T-cell (primary cell): ENCODE results near the gene PTPRR. TPM values are rescaled to one million over a fixed set of nuclear protein-coding genes. Genes with fewer than 3 reads are reported as not detected.

Experiments
- ATAC-seq, 4 experiments: fragments of 200-7000 bp in 3 of 4; fragments of 150-1000 bp in 1 of 4; cut with Tn5 transposase; replicated peaks in 1 of 4; 1 replicate in 3 of 4; 2 replicates in 1 of 4; pipeline ENCODE4 v1.10.0; 2021; ENCODE audit warnings: moderate library complexity in 3 of 4, mild to moderate bottlenecking in 2 of 4, moderate number of reproducible peaks in 1 of 4
- CTCF ChIA-PET, 2 donors: fragments of 300-600 bp; sonication (Branson Sonifier 250); formaldehyde crosslinking; loops; one replicate each; lab custom pipeline; 2022; ENCODE audit warnings: antibody characterized with exemption in 2 of 2; lab: Charles Lee
- POLR2A ChIA-PET, 2 donors: fragments of 300-600 bp; sonication (Branson Sonifier 250); formaldehyde crosslinking; loops; one replicate each; lab custom pipeline; 2022; ENCODE audit warnings: antibody characterized with exemption in 2 of 2; lab: Charles Lee
- DNase-seq, 35 experiments: peaks; one replicate each; pipeline versions ENCODE4 v3.0.0 to v3.0.0-alpha.2; 2013 to 2023
- H3K27ac ChIP-seq: one replicate; pipeline ENCODE4 v1.5.1; 2013; ENCODE audit warnings: low read length
- H3K27me3 ChIP-seq, 2 experiments: replicated peaks in 1 of 2; 1 replicate in 1 of 2; 2 replicates in 1 of 2; pipeline versions ENCODE4 v1.6.1 to v1.7.0; 2013; ENCODE audit warnings: low read length in 1 of 2, mixed read lengths in 1 of 2; ENCODE audit not compliant: control insufficient read depth in 2 of 2, insufficient read depth in 2 of 2; ENCODE audit errors: extremely low read depth in 1 of 2
- H3K36me3 ChIP-seq, 2 donors: 1 replicate in 1 of 2; 2 replicates in 1 of 2; pipeline versions ENCODE4 v1.6.1 to v1.7.0; 2013; ENCODE audit warnings: low read length in 1 of 2; ENCODE audit not compliant: control insufficient read depth in 2 of 2, insufficient read depth in 1 of 2; ENCODE audit errors: extremely low read depth in 1 of 2
- H3K4me1 ChIP-seq, 2 experiments: 1 replicate in 1 of 2; 2 replicates in 1 of 2; pipeline versions ENCODE4 v1.6.1 to v1.7.0; 2013; ENCODE audit warnings: low read length in 2 of 2, mixed read lengths in 1 of 2; ENCODE audit not compliant: insufficient read depth in 2 of 2, control insufficient read depth in 1 of 2; ENCODE audit errors: extremely low read depth in 1 of 2
- H3K4me3 ChIP-seq, 2 donors: 1 replicate in 1 of 2; 2 replicates in 1 of 2; pipeline versions ENCODE4 v1.5.1 to v1.7.0; 2013; ENCODE audit warnings: mild to moderate bottlenecking in 2 of 2, low read length in 1 of 2, moderate library complexity in 1 of 2; ENCODE audit not compliant: control insufficient read depth in 1 of 2; ENCODE audit errors: extremely low read depth in 1 of 2
- H3K9me3 ChIP-seq: 2 replicates; pipeline ENCODE4 v1.7.0; 2013
- H3K27ac Mint-ChIP-seq, 2 donors: one replicate each; pipeline ENCODE4 v1.8.0; 2020 to 2021; ENCODE audit warnings: mild to moderate bottlenecking in 2 of 2, mixed read lengths in 2 of 2
- H3K27me3 Mint-ChIP-seq, 2 donors: one replicate each; pipeline ENCODE4 v1.8.0; 2021 to 2022; ENCODE audit warnings: mixed read lengths in 2 of 2
- H3K36me3 Mint-ChIP-seq: one replicate; pipeline ENCODE4 v1.8.0; 2021; ENCODE audit warnings: mixed read lengths
- H3K4me1 Mint-ChIP-seq, 3 donors: one replicate each; pipeline ENCODE4 v1.8.0; 2020 to 2022; ENCODE audit warnings: mixed read lengths in 3 of 3, mild to moderate bottlenecking in 1 of 3
- H3K4me3 Mint-ChIP-seq, 3 donors: one replicate each; pipeline ENCODE4 v1.8.0; 2020 to 2022; ENCODE audit warnings: mild to moderate bottlenecking in 3 of 3, mixed read lengths in 3 of 3, moderate library complexity in 3 of 3
- H3K9me3 Mint-ChIP-seq, 3 donors: one replicate each; pipeline ENCODE4 v1.8.0; 2020 to 2022; ENCODE audit warnings: mixed read lengths in 3 of 3
- WGBS: methylation state at CpG from one replicate; pipeline ENCODE4 v1.1.5; 2013; ENCODE audit warnings: missing lambda C conversion rate; ENCODE audit not compliant: insufficient coverage; 5-methylcytosine and 5-hydroxymethylcytosine counted together
- total RNA-seq, 35 experiments: library from RNA in 6 of 35; stranded (reverse) in 6 of 35; fragments of 120-200 nt in 1 of 35; gene quantifications; one replicate each; pipeline versions ENCODE4 v1.2.1 to v1.2.4 and lab custom pipeline; 2013 to 2026

PTPRR gene
- total RNA-seq, 5 donors from 2014 or later (not counting 1 experiment from before 2014, with no cell fraction given): not detected

GRCh38 chr12:70719071-70719470 is 201.5 kb downstream of the PTPRR start:
- Histone ChIP-seq H3K4me1 (peaks cover 0 to 10% of the 10 kb centered on the region in 2 experiments), H3K9me3 (no peaks in the 10 kb centered on the region), H3K36me3 (no peaks in the 10 kb centered on the region), H3K4me3 (no peak overlapping the region), H3K27me3 (peaks cover 0 to 8% of the 10 kb centered on the region in 2 experiments), H3K27ac (no peak overlapping the region)
- H3K36me3 Mint-ChIP-seq: no peaks in the 10 kb centered on the region
- H3K4me3 Mint-ChIP-seq: no peak overlapping the region
- H3K27ac Mint-ChIP-seq: no peak overlapping the region
- peaks cover 14% of the 10 kb centered on the region in 2 donors for H3K27me3 Mint-ChIP-seq
- WGBS: 82% methylated on average over 12 of the region's 12 CpGs
- DNase-seq (no peak), ATAC-seq (no peak)
- H3K9me3 Mint-ChIP-seq: no peaks in the 10 kb centered on the region
- ChIA-PET CTCF (interaction anchor here in 1 of 2 donors (0.7 kb wide), 1 partner anchor 1028 kb away, joined by 3 read pairs; no protein-coding TSS in a partner anchor), POLR2A (no interaction called here)
- H3K4me1 Mint-ChIP-seq: peaks cover 9 to 20% (median 12%) of the 10 kb centered on the region in 3 donors

- ChIA-PET CTCF (no interaction called here), POLR2A (no interaction called here)
- Histone ChIP-seq H3K4me1 (no peaks in the 10 kb centered on the region), H3K27me3 (no peaks in the 10 kb centered on the region), H3K36me3 (no peaks in the 10 kb centered on the region), H3K9me3 (no peaks in the 10 kb centered on the region), H3K27ac (no peak overlapping the region), H3K4me3 (no peak overlapping the region)
- no CpG with 5 or more reads among the region's 3 CpGs for WGBS
- Mint-ChIP-seq H3K27me3 (peaks cover 4 to 5% of the 10 kb centered on the region in 2 donors), H3K9me3 (no peaks in the 10 kb centered on the region), H3K4me3 (no peak overlapping the region), H3K36me3 (no peaks in the 10 kb centered on the region), H3K27ac (no peak overlapping the region), H3K4me1 (no peaks in the 10 kb centered on the region)
- DNase-seq: no peak
- no peak for ATAC-seq
Observed at GRCh38 chr12:70711831-70712230, 208.7 kb downstream of the PTPRR start.

GRCh38 chr12:70709022-70709421 is 211.5 kb downstream of the PTPRR start:
- Mint-ChIP-seq H3K9me3 (no peaks in the 10 kb centered on the region), H3K4me3 (no peak overlapping the region), H3K27ac (no peak overlapping the region), H3K27me3 (peaks cover 6 to 10% of the 10 kb centered on the region in 2 donors), H3K4me1 (no peaks in the 10 kb centered on the region), H3K36me3 (no peaks in the 10 kb centered on the region)
- WGBS: 14% methylated on average over 1 of the region's 2 CpGs
- CTCF ChIA-PET: no interaction called here
- Histone ChIP-seq H3K9me3 (no peaks in the 10 kb centered on the region), H3K27ac (no peak overlapping the region), H3K36me3 (no peaks in the 10 kb centered on the region), H3K4me3 (no peak overlapping the region), H3K4me1 (no peaks in the 10 kb centered on the region), H3K27me3 (no peaks in the 10 kb centered on the region)
- ATAC-seq (no peak), DNase-seq (no peak)
- POLR2A ChIA-PET: no interaction called here

- H3K4me1 Mint-ChIP-seq: no peaks in the 10 kb centered on the region
- POLR2A ChIA-PET: no interaction called here
- no CpG with 5 or more reads among the region's 2 CpGs for WGBS
- H3K27me3 Mint-ChIP-seq: peaks cover 13 to 19% of the 10 kb centered on the region in 2 donors
- H3K27ac Mint-ChIP-seq: no peak overlapping the region
- no peak overlapping the region for H3K27ac ChIP-seq
- DNase-seq: no peak
- ATAC-seq: no peak
- CTCF ChIA-PET: no interaction called here
- H3K36me3 Mint-ChIP-seq: no peaks in the 10 kb centered on the region
- H3K9me3 Mint-ChIP-seq: no peaks in the 10 kb centered on the region
- H3K4me3 Mint-ChIP-seq: no peak overlapping the region
- no peaks in the 10 kb centered on the region for H3K9me3 ChIP-seq
- H3K4me3 ChIP-seq: no peak overlapping the region
- H3K27me3 ChIP-seq: no peaks in the 10 kb centered on the region
- H3K36me3 ChIP-seq: no peaks in the 10 kb centered on the region
- H3K4me1 ChIP-seq: no peaks in the 10 kb centered on the region
Observed at GRCh38 chr12:70706611-70707010, 213.9 kb downstream of the PTPRR start.

GRCh38 chr12:70698345-70698744 is 222.2 kb downstream of the PTPRR start:
- no peaks in the 10 kb centered on the region for H3K4me1 Mint-ChIP-seq
- no peak for ATAC-seq
- no peaks in the 10 kb centered on the region for H3K36me3 ChIP-seq
- POLR2A ChIA-PET: no interaction called here
- no peak overlapping the region for H3K27ac ChIP-seq
- H3K4me3 ChIP-seq: no peak overlapping the region
- no peaks in the 10 kb centered on the region for H3K27me3 ChIP-seq
- no peaks in the 10 kb centered on the region for H3K9me3 ChIP-seq
- no peaks in the 10 kb centered on the region for H3K4me1 ChIP-seq
- no peaks in the 10 kb centered on the region for H3K36me3 Mint-ChIP-seq
- H3K9me3 Mint-ChIP-seq: no peaks in the 10 kb centered on the region
- no CpG with 5 or more reads among the region's 1 CpG for WGBS
- H3K27me3 Mint-ChIP-seq: peaks cover 7 to 16% of the 10 kb centered on the region in 2 donors
- CTCF ChIA-PET: no interaction called here
- no peak overlapping the region for H3K27ac Mint-ChIP-seq
- H3K4me3 Mint-ChIP-seq: no peak overlapping the region
- DNase-seq: no peak

- Histone ChIP-seq H3K4me3 (no peak overlapping the region), H3K27me3 (no peaks in the 10 kb centered on the region), H3K9me3 (no peaks in the 10 kb centered on the region), H3K36me3 (no peaks in the 10 kb centered on the region), H3K4me1 (no peaks in the 10 kb centered on the region), H3K27ac (no peak overlapping the region)
- H3K4me1 Mint-ChIP-seq: no peaks in the 10 kb centered on the region
- no CpG with 5 or more reads among the region's 3 CpGs for WGBS
- H3K36me3 Mint-ChIP-seq: no peaks in the 10 kb centered on the region
- H3K9me3 Mint-ChIP-seq: no peaks in the 10 kb centered on the region
- no peak overlapping the region for H3K27ac Mint-ChIP-seq
- ATAC-seq: no peak
- peaks cover 2 to 17% of the 10 kb centered on the region in 2 donors for H3K27me3 Mint-ChIP-seq
- POLR2A ChIA-PET: no interaction called here
- no peak for DNase-seq
- CTCF ChIA-PET: no interaction called here
- no peak overlapping the region for H3K4me3 Mint-ChIP-seq
Observed at GRCh38 chr12:70695361-70696023, 225.0 kb downstream of the PTPRR start.
